OCI-LY1 (cell line): ENCODE data around the gene NFE2L1.

Experiments used
- H2AFZ ChIP-seq: fragments of 200-600 bp; sonication (generic), shearing (Covaris generic); 2 replicates; pipeline ENCODE4 v1.6.0; 2014; ENCODE audit warnings: antibody characterized with exemption, mild to moderate bottlenecking, low read length
- H3F3A ChIP-seq: fragments of 200-600 bp; sonication (generic), shearing (Covaris generic); 2 replicates; pipeline ENCODE4 v1.6.0; 2014; ENCODE audit warnings: mild to moderate bottlenecking, antibody characterized with exemption, low read length, moderate library complexity; ENCODE audit not compliant: insufficient read depth
- H3K27ac ChIP-seq: fragments of 200-600 bp; sonication (generic); 2 replicates; pipeline ENCODE4 v1.5.1; 2014; ENCODE audit warnings: low read length, mixed run types, mild to moderate bottlenecking, low read depth; ENCODE audit not compliant: poor library complexity, severe bottlenecking
- H3K27me3 ChIP-seq: fragments of 200-600 bp; sonication (generic); 2 replicates; pipeline ENCODE4 v1.6.0; 2014; ENCODE audit warnings: antibody characterized with exemption, mild to moderate bottlenecking, low read length, moderate library complexity; ENCODE audit not compliant: insufficient read depth
- H3K36me3 ChIP-seq: fragments of 200-600 bp; sonication (generic); 2 replicates; pipeline ENCODE4 v1.6.1; 2014; ENCODE audit warnings: mild to moderate bottlenecking, antibody characterized with exemption, low read length, moderate library complexity, mixed read lengths; ENCODE audit not compliant: insufficient read depth
- H3K4me1 ChIP-seq: fragments of 200-600 bp; sonication (generic); 2 replicates; pipeline ENCODE4 v1.5.1; 2014; ENCODE audit warnings: mild to moderate bottlenecking, low read length, moderate library complexity; ENCODE audit not compliant: insufficient read depth, severe bottlenecking
- H3K4me2 ChIP-seq: fragments of 200-600 bp; sonication (generic), shearing (Covaris generic); 2 replicates; pipeline ENCODE4 v1.6.1; 2014; ENCODE audit warnings: low read length
- H3K4me3 ChIP-seq: fragments of 200-600 bp; sonication (generic); 2 replicates; pipeline ENCODE4 v1.5.1; 2014; ENCODE audit warnings: low read length, low read depth, mild to moderate bottlenecking, mixed read lengths; ENCODE audit not compliant: poor library complexity, severe bottlenecking
- H3K79me2 ChIP-seq: fragments of 200-600 bp; shearing (Covaris generic); 2 replicates; pipeline ENCODE4 v1.6.1; 2016; ENCODE audit warnings: mixed run types, low read length, mixed read lengths; ENCODE audit not compliant: insufficient read depth
- H3K9ac ChIP-seq: fragments of 200-600 bp; sonication (generic), shearing (Covaris generic); 2 replicates; pipeline ENCODE4 v1.6.1; 2014; ENCODE audit warnings: mild to moderate bottlenecking, low read length, mixed read lengths
- H3K9me2 ChIP-seq: fragments of 200-600 bp; sonication (generic), shearing (Covaris generic); 2 replicates; pipeline ENCODE4 v1.6.1; 2014; ENCODE audit warnings: low read depth, mild to moderate bottlenecking, low read length, mixed read lengths
- H3K9me3 ChIP-seq: fragments of 200-600 bp; shearing (Covaris generic); 2 replicates; pipeline ENCODE4 v1.6.1; 2014; ENCODE audit warnings: low read length, mixed read lengths
- H4K20me1 ChIP-seq: fragments of 200-600 bp; sonication (generic), shearing (Covaris generic); 2 replicates; pipeline ENCODE4 v1.6.0; 2016; ENCODE audit warnings: mild to moderate bottlenecking, low read length; ENCODE audit not compliant: insufficient read depth
- CTCF ChIP-seq: fragments of 200-600 bp; sonication (generic), shearing (Covaris generic); IDR thresholded peaks from 2 replicates; pipeline ENCODE4 v1.5.1; 2017; ENCODE audit warnings: mild to moderate bottlenecking, antibody characterized with exemption, low read length, moderate library complexity, mixed read lengths
- EZH2 ChIP-seq: fragments of 200-600 bp; sonication (generic), shearing (Covaris generic); IDR thresholded peaks from 2 replicates; pipeline ENCODE4 v1.8.0; 2017; ENCODE audit warnings: borderline replicate concordance, mixed run types, mild to moderate bottlenecking, antibody characterized with exemption, low read length, moderate library complexity, mixed read lengths

Gene NFE2L1

GRCh38 chr17:48002266-48002915, 45.8 kb upstream of the NFE2L1 start:
- Histone ChIP-seq H3K4me2 (no peak overlapping the region), H3K9ac (no peak overlapping the region), H3K9me2 (no peaks in the 10 kb centered on the region), H3K9me3 (no peaks in the 10 kb centered on the region), H3K4me1 (peaks cover 8% of the 10 kb centered on the region), H4K20me1 (no peaks in the 10 kb centered on the region), H3K4me3 (no peak overlapping the region), H3F3A (no peaks in the 10 kb centered on the region), H2AFZ (no peak overlapping the region), H3K27ac (no peak overlapping the region), H3K79me2 (no peaks in the 10 kb centered on the region), H3K27me3 (no peaks in the 10 kb centered on the region), H3K36me3 (no peaks in the 10 kb centered on the region)
- TF ChIP-seq CTCF, result no peak
- no peak for TF ChIP-seq EZH2

- Histone ChIP-seq H3K79me2 (no peaks in the 10 kb centered on the region), H3K9me2 (no peaks in the 10 kb centered on the region), H3F3A (no peaks in the 10 kb centered on the region), H3K27ac (no peak overlapping the region), H4K20me1 (no peaks in the 10 kb centered on the region), H3K4me3 (no peak overlapping the region), H3K9ac (no peak overlapping the region), H3K4me2 (no peak overlapping the region), H3K4me1 (peaks cover 8% of the 10 kb centered on the region), H3K36me3 (no peaks in the 10 kb centered on the region), H2AFZ (no peak overlapping the region), H3K9me3 (no peaks in the 10 kb centered on the region), H3K27me3 (no peaks in the 10 kb centered on the region)
- no peak for TF ChIP-seq CTCF
- no peak for TF ChIP-seq EZH2
Observed at GRCh38 chr17:48002916-48003416, 45.2 kb upstream of the NFE2L1 start.

- Histone ChIP-seq H3K36me3 (no peaks in the 10 kb centered on the region), H3K4me2 (no peak overlapping the region), H3K27ac (no peak overlapping the region)
Observed at GRCh38 chr17:48003417-48004151, 44.6 kb upstream of the NFE2L1 start.

More at GRCh38 chr17:48003417-48004151, 44.6 kb upstream of the NFE2L1 start:
- Histone ChIP-seq H4K20me1 (no peaks in the 10 kb centered on the region), H3K9me3 (no peaks in the 10 kb centered on the region), H3K4me3 (no peak overlapping the region), H3K79me2 (no peaks in the 10 kb centered on the region), H3K4me1 (peaks cover 8% of the 10 kb centered on the region), H3K9ac (no peak overlapping the region), H3F3A (no peaks in the 10 kb centered on the region), H2AFZ (no peak overlapping the region), H3K9me2 (no peaks in the 10 kb centered on the region), H3K27me3 (no peaks in the 10 kb centered on the region; the same call in 1 of the 2 replicates)
- TF ChIP-seq EZH2 (no peak), CTCF (no peak)
